HG03159 (cell line): ENCODE measurements around the gene WASHC3.

Source experiments
- ATAC-seq: cut with Tn5 transposase; IDR thresholded peaks from one replicate; pipeline ENCODE4 v1.9.1; 2021; ENCODE audit warnings: mild to moderate bottlenecking, moderate library complexity; ENCODE audit not compliant: unreplicated experiment

WASHC3 gene

GRCh38 chr12:101982307-101982706 lies 79.5 kb downstream of the WASHC3 start:
- no peak for ATAC-seq

- no peak for ATAC-seq
These were observed 79.9 kb downstream of the WASHC3 start for GRCh38 chr12:101981868-101982267.

GRCh38 chr12:101968770-101969169 lies 93.0 kb downstream of the WASHC3 start:
- ATAC-seq = no peak

- ATAC-seq = no peak
These were observed 94.3 kb downstream of the WASHC3 start for GRCh38 chr12:101967506-101967905.

- ATAC-seq = no peak
These were observed 95.3 kb downstream of the WASHC3 start for GRCh38 chr12:101966496-101966895.

GRCh38 chr12:101963697-101964096 lies 98.1 kb downstream of the WASHC3 start:
- no peak for ATAC-seq
